VCaP (cell line): ENCODE data around the gene TTLL9.
"Not testable (repeated sequence)": the region's sequence is repeated elsewhere in the genome, so short reads cannot be mapped to it uniquely, and the experiment has no call there.

Source experiments
- H3K27ac ChIP-seq: fragments of 450-650 bp; 2 replicates; pipeline ENCODE4 v1.5.1; 2017
- CTCF ChIP-seq: fragments of 450-650 bp; conservative IDR thresholded peaks from 2 replicates; pipeline ENCODE4 v1.5.1; 2017; ENCODE audit warnings: mild to moderate bottlenecking, moderate library complexity

Gene TTLL9

GRCh38 chr20:31826074-31826473 lies 44.4 kb upstream of the TTLL9 start:
- no peak for TF ChIP-seq CTCF
- H3K27ac ChIP-seq = no peak overlapping the region

- no peak overlapping the region for H3K27ac ChIP-seq
- no peak for TF ChIP-seq CTCF
Measured at GRCh38 chr20:31827059-31827458, 43.4 kb upstream of the TTLL9 start.

GRCh38 chr20:31828016-31828415 lies 42.4 kb upstream of the TTLL9 start:
- H3K27ac ChIP-seq = not testable (repeated sequence)

- no peak overlapping the region for H3K27ac ChIP-seq
- TF ChIP-seq CTCF = no peak
Measured at GRCh38 chr20:31829731-31830130, 40.7 kb upstream of the TTLL9 start.

- H3K27ac ChIP-seq = no peak overlapping the region
- TF ChIP-seq CTCF = no peak
Measured at GRCh38 chr20:31830406-31830981, 39.9 kb upstream of the TTLL9 start.

- TF ChIP-seq CTCF = no peak
- H3K27ac ChIP-seq = no peak overlapping the region
Measured at GRCh38 chr20:31831211-31831610, 39.2 kb upstream of the TTLL9 start.

GRCh38 chr20:31831771-31832306 lies 38.6 kb upstream of the TTLL9 start:
- H3K27ac ChIP-seq = no peak overlapping the region
- TF ChIP-seq CTCF = no peak

- no peak overlapping the region for H3K27ac ChIP-seq
- TF ChIP-seq CTCF = peak; percentile 81
Measured at GRCh38 chr20:31833130-31833930, 37.1 kb upstream of the TTLL9 start.
